H1 (cell line): ENCODE measurements around the gene DAND5. TPM values are rescaled to one million over a fixed set of nuclear protein-coding genes. Genes with fewer than 3 reads are reported as not detected.

Experiments used
- CTCF ChIA-PET: fragments of 300-600 bp; sonication (Branson Sonifier 250); formaldehyde crosslinking; loops from one replicate; lab custom pipeline; 2021; ENCODE audit not compliant: partially characterized antibody; lab: Charles Lee
- POLR2A ChIA-PET: fragments of 300-600 bp; sonication (Branson Sonifier 250); formaldehyde crosslinking; loops from one replicate; lab custom pipeline; 2021; ENCODE audit warnings: inconsistent platforms; ENCODE audit not compliant: partially characterized antibody; lab: Charles Lee
- DNase-seq, 2 experiments: peaks; one replicate each; pipeline versions ENCODE4 v3.0.0 to v3.0.0-alpha.2; 2010 to 2022; ENCODE audit warnings: low spot score in 2 of 2, low read depth in 1 of 2, mixed read lengths in 1 of 2
- FAIRE-seq: peaks from 2 replicates; lab custom pipeline; 2011; peaks lifted over from hg19 to GRCh38; lab: Jason Lieb, UNC
- H2AFZ ChIP-seq: 2 replicates; pipeline ENCODE4 v1.8.1; 2012; ENCODE audit warnings: low read length, inconsistent platforms
- H2AK5ac ChIP-seq: 2 replicates; pipeline ENCODE4 v1.6.1; 2013; ENCODE audit warnings: low read depth, low read length
- H2BK120ac ChIP-seq: replicated peaks from 2 replicates; pipeline ENCODE3; 2013; ENCODE audit warnings: low read depth, low read length, inconsistent platforms
- H2BK12ac ChIP-seq: 2 replicates; pipeline ENCODE4 v1.6.1; 2013; ENCODE audit warnings: low read depth, low read length
- H2BK15ac ChIP-seq: 2 replicates; pipeline ENCODE4 v1.6.1; 2013; ENCODE audit warnings: low read length
- H2BK20ac ChIP-seq: 2 replicates; pipeline ENCODE4 v1.6.1; 2013; ENCODE audit warnings: low read length
- H2BK5ac ChIP-seq: 2 replicates; pipeline ENCODE4 v1.6.1; 2013; ENCODE audit warnings: low read depth, low read length
- H3K14ac ChIP-seq: 2 replicates; pipeline ENCODE4 v1.6.1; 2013; ENCODE audit warnings: inconsistent platforms; ENCODE audit not compliant: insufficient read length
- H3K18ac ChIP-seq: 2 replicates; pipeline ENCODE4 v1.6.1; 2013; ENCODE audit warnings: low read length; ENCODE audit errors: extremely low read depth
- H3K23ac ChIP-seq: 2 replicates; pipeline ENCODE4 v1.6.1; 2013; ENCODE audit warnings: inconsistent platforms; ENCODE audit not compliant: insufficient read length
- H3K23me2 ChIP-seq: 2 replicates; pipeline ENCODE4 v1.6.1; 2013; ENCODE audit warnings: low read depth, low read length
- H3K27ac ChIP-seq: 2 replicates; pipeline ENCODE4 v1.6.1; 2011; ENCODE audit warnings: low read depth, low read length, inconsistent platforms
- H3K27me3 ChIP-seq, 4 experiments: replicated peaks in 1 of 4; 1 replicate in 1 of 4; 2 replicates in 3 of 4; pipeline versions ENCODE4 v1.6.1 to v1.8.1; 2011 to 2013; ENCODE audit warnings: low read length in 3 of 4, mild to moderate bottlenecking in 3 of 4, inconsistent platforms in 2 of 4, mixed read lengths in 2 of 4, moderate library complexity in 1 of 4; ENCODE audit not compliant: control insufficient read depth in 3 of 4, insufficient read depth in 3 of 4; ENCODE audit errors: extremely low read depth in 1 of 4
- H3K36me3 ChIP-seq, 4 experiments: 2 replicates each; pipeline versions ENCODE4 v1.6.1 to v1.8.1; 2011 to 2013; ENCODE audit warnings: mild to moderate bottlenecking in 4 of 4, low read length in 3 of 4, moderate library complexity in 2 of 4, control low read depth in 1 of 4, inconsistent platforms in 1 of 4; ENCODE audit not compliant: insufficient read depth in 4 of 4, control insufficient read depth in 2 of 4
- H3K4ac ChIP-seq: replicated peaks from 2 replicates; pipeline ENCODE3; 2013; ENCODE audit warnings: low read length, low read depth, mixed read lengths, inconsistent platforms; ENCODE audit not compliant: insufficient read length
- H3K4me1 ChIP-seq, 4 experiments: replicated peaks in 1 of 4; 1 replicate in 1 of 4; 2 replicates in 3 of 4; pipeline versions ENCODE4 v1.6.1 to v1.8.1; 2011 to 2013; ENCODE audit warnings: low read length in 3 of 4, inconsistent platforms in 2 of 4, mixed read lengths in 1 of 4; ENCODE audit not compliant: insufficient read depth in 4 of 4, control insufficient read depth in 3 of 4
- H3K4me2 ChIP-seq, 2 experiments: 2 replicates each; pipeline versions ENCODE4 v1.6.1 to v1.8.1; 2011 to 2013; ENCODE audit warnings: low read depth in 2 of 2, low read length in 2 of 2, control low read depth in 1 of 2, inconsistent platforms in 1 of 2, mild to moderate bottlenecking in 1 of 2; ENCODE audit not compliant: insufficient read depth in 1 of 2
- H3K4me3 ChIP-seq, 4 experiments: fragments of 200-600, 300-600 bp in 1 of 4; sonication (generic), shearing (Covaris generic), sonication (Bioruptor Twin) in 1 of 4; 2 replicates each; pipeline versions ENCODE4 v1.5.1 to v1.8.1; 2011 to 2016; ENCODE audit warnings: low read length in 4 of 4, low read depth in 3 of 4, control low read depth in 2 of 4, inconsistent platforms in 2 of 4, mild to moderate bottlenecking in 2 of 4, mixed read lengths in 1 of 4, moderate library complexity in 1 of 4; ENCODE audit not compliant: insufficient read depth in 2 of 4; ENCODE audit errors: extremely low read depth in 1 of 4
- H3K56ac ChIP-seq: replicated peaks from 2 replicates; pipeline ENCODE3; 2013; ENCODE audit warnings: low read depth, mild to moderate bottlenecking, mixed read lengths, low read length, inconsistent platforms; ENCODE audit not compliant: insufficient read length
- H3K79me1 ChIP-seq: 2 replicates; pipeline ENCODE4 v1.6.1; 2013; ENCODE audit warnings: low read depth, low read length, control low read depth
- H3K79me2 ChIP-seq, 2 experiments: 2 replicates each; pipeline versions ENCODE4 v1.6.1 to v1.8.1; 2012 to 2013; ENCODE audit warnings: low read length in 2 of 2, mild to moderate bottlenecking in 2 of 2, inconsistent platforms in 1 of 2; ENCODE audit not compliant: insufficient read depth in 2 of 2, control insufficient read depth in 1 of 2
- H3K9ac ChIP-seq, 4 experiments: replicated peaks in 1 of 4; 1 replicate in 1 of 4; 2 replicates in 3 of 4; pipeline versions ENCODE4 v1.6.1 to v1.8.1; 2011 to 2013; ENCODE audit warnings: low read depth in 3 of 4, low read length in 3 of 4, control low read depth in 2 of 4, mild to moderate bottlenecking in 2 of 4, moderate library complexity in 2 of 4, inconsistent platforms in 1 of 4; ENCODE audit errors: extremely low read depth in 1 of 4
- H3K9me3 ChIP-seq, 2 experiments: 2 replicates each; pipeline versions ENCODE4 v1.6.1 to v1.8.1; 2012 to 2013; ENCODE audit warnings: mild to moderate bottlenecking in 2 of 2, moderate library complexity in 2 of 2, control low read depth in 1 of 2, inconsistent platforms in 1 of 2, low read depth in 1 of 2, low read length in 1 of 2, mixed read lengths in 1 of 2; ENCODE audit not compliant: insufficient read depth in 2 of 2
- H4K20me1 ChIP-seq, 2 experiments: replicated peaks in 1 of 2; 2 replicates each; pipeline versions ENCODE3 to v1.8.1; 2011 to 2013; ENCODE audit warnings: inconsistent platforms in 2 of 2, low read length in 2 of 2, mild to moderate bottlenecking in 1 of 2; ENCODE audit not compliant: insufficient read depth in 2 of 2, control insufficient read depth in 1 of 2
- H4K5ac ChIP-seq: 2 replicates; pipeline ENCODE4 v1.6.1; 2013; ENCODE audit warnings: low read length, low read depth, mixed read lengths, inconsistent platforms; ENCODE audit not compliant: insufficient read length
- H4K8ac ChIP-seq: 2 replicates; pipeline ENCODE4 v1.8.0; 2013; ENCODE audit warnings: mild to moderate bottlenecking, moderate library complexity, low read length, inconsistent platforms; ENCODE audit not compliant: insufficient read depth; ENCODE audit errors: extremely low read depth
- H4K91ac ChIP-seq: replicated peaks from 2 replicates; pipeline ENCODE3; 2013; ENCODE audit warnings: low read length, mixed read lengths, inconsistent platforms; ENCODE audit not compliant: insufficient read length
- CEBPB ChIP-seq: IDR thresholded peaks from 2 replicates; pipeline ENCODE4 v1.6.1; 2012; ENCODE audit warnings: low read depth, low read length
- CHD1 ChIP-seq: IDR thresholded peaks from 2 replicates; pipeline ENCODE4 v1.6.1; 2012; ENCODE audit warnings: low read depth, low read length, improper control_type of control experiment
- CREB1 ChIP-seq: IDR thresholded peaks from 2 replicates; pipeline ENCODE4 v1.6.1; 2012; ENCODE audit warnings: inconsistent platforms
- EP300 ChIP-seq, 2 experiments: IDR thresholded peaks; 1 replicate in 1 of 2; 2 replicates in 1 of 2; pipeline ENCODE4 v1.6.1; 2011 to 2012; ENCODE audit warnings: low read depth in 2 of 2, low read length in 2 of 2, mild to moderate bottlenecking in 2 of 2, borderline replicate concordance in 1 of 2, inconsistent platforms in 1 of 2, moderate library complexity in 1 of 2
- MAX ChIP-seq: IDR thresholded peaks from 2 replicates; pipeline ENCODE4 v1.6.1; 2012; ENCODE audit warnings: inconsistent platforms
- NANOG ChIP-seq: IDR thresholded peaks from 2 replicates; pipeline ENCODE4 v1.6.1; 2011; ENCODE audit warnings: low read length, low read depth, mild to moderate bottlenecking, inconsistent platforms; ENCODE audit not compliant: insufficient read depth, poor library complexity, severe bottlenecking
- RFX5 ChIP-seq: IDR thresholded peaks from 2 replicates; pipeline ENCODE4 v1.6.1; 2011; ENCODE audit warnings: low read depth, low read length, improper control_type of control experiment, borderline replicate concordance
- SUZ12 ChIP-seq: fragments of 200-600 bp; sonication (generic); IDR thresholded peaks from 2 replicates; pipeline ENCODE4 v1.6.1; 2012; ENCODE audit warnings: mild to moderate bottlenecking, inconsistent platforms, low read length, moderate library complexity, mixed read lengths
- TAF1 ChIP-seq: IDR thresholded peaks from 2 replicates; pipeline ENCODE4 v1.6.1; 2011; ENCODE audit warnings: mild to moderate bottlenecking, low read depth, low read length
- USF2 ChIP-seq: IDR thresholded peaks from 2 replicates; pipeline ENCODE4 v1.6.1; 2011; ENCODE audit warnings: low read length, improper control_type of control experiment
- WGBS, 2 experiments: shearing (Covaris generic) in 1 of 2; methylation state at CpG; one replicate each; pipeline versions ENCODE4 v1.1.6 to v1.1.7; 2013 to 2015; ENCODE audit warnings: low lambda C conversion rate in 2 of 2, mixed read lengths in 2 of 2, inconsistent platforms in 1 of 2, low coverage in 1 of 2, missing lambda C conversion rate in 1 of 2; ENCODE audit not compliant: insufficient replicate concordance in 2 of 2, insufficient coverage in 1 of 2, insufficient read length in 1 of 2; ENCODE audit errors: extremely low coverage in 1 of 2, missing lambda C conversion rate in 1 of 2; 5-methylcytosine and 5-hydroxymethylcytosine counted together
- polyA plus RNA-seq, 7 experiments: library from polyadenylated mRNA; depleted of rRNA in 3 of 7; stranded (reverse) in 5 of 7; unstranded in 2 of 7; fragments of >200 nt in 5 of 7; fragments of 200-250 nt in 2 of 7; gene quantifications; 1 replicate in 5 of 7; 2 replicates in 1 of 7; 4 replicates in 1 of 7; pipeline versions ENCODE4 v1.2.1 to v1.2.3, GENCODE V29; 2011 to 2013; ENCODE audit warnings: missing spikeins in 2 of 7, mixed read lengths in 2 of 7
- total RNA-seq: library from RNA; stranded (reverse); fragmentation: NEBNext Ultra II Directional; extraction: Animal tissue kit (Norgen Biotek cat#: 25700); gene quantifications from 2 replicates; pipeline ENCODE4 v1.2.1, GENCODE V29; 2021

DAND5 gene
- total and polyA plus RNA-seq, 2 of the 8 experiments (the other 6 are each of a cell fraction or from before 2014, with no cell fraction given), result 0.14 to 0.17 TPM

- Histone ChIP-seq H3K27ac (no peak overlapping the region), H4K8ac (no peak overlapping the region), H3K36me3 (no peaks in the 10 kb centered on the region), H2AK5ac (no peak overlapping the region), H3K4ac (no peak overlapping the region), H3K9ac (no peak overlapping the region), H4K20me1 (peaks cover 0 to 8% of the 10 kb centered on the region in 2 experiments), H2BK20ac (no peak overlapping the region), H2AFZ (no peak overlapping the region), H2BK12ac (no peak overlapping the region), H2BK5ac (no peak overlapping the region), H3K9me3 (no peaks in the 10 kb centered on the region), H3K23ac (no peak overlapping the region), H3K4me1 (peaks cover 3 to 11% (median 8%) of the 10 kb centered on the region in 4 experiments), H4K91ac (no peak overlapping the region), H3K79me2 (no peaks in the 10 kb centered on the region), H4K5ac (no peak overlapping the region), H3K56ac (no peak overlapping the region), H3K23me2 (peaks cover 2% of the 10 kb centered on the region; the same call in 1 of the 2 replicates), H3K14ac (no peak overlapping the region), H3K4me3 (no peak overlapping the region), H2BK15ac (no peak overlapping the region), H3K4me2 (no peak overlapping the region), H2BK120ac (no peak overlapping the region), H3K27me3 (peaks cover 30 to 94% (median 77%) of the 10 kb centered on the region in 4 experiments), H3K79me1 (no peaks in the 10 kb centered on the region), H3K18ac (no peak overlapping the region)
- DNase-seq (no peak), FAIRE-seq (no peak)
- no peak for TF ChIP-seq TAF1
- TF ChIP-seq USF2, result no peak
- no peak for TF ChIP-seq MAX
- no peak for TF ChIP-seq NANOG
- TF ChIP-seq EP300 (IDR thresholded peaks at IDR 0.05; ENCODE audit: borderline replicate concordance in 1 of 2, low read depth in 2 of 2, low read length in 2 of 2), result no peak
- no peak for TF ChIP-seq CHD1
- no peak for TF ChIP-seq CEBPB
- TF ChIP-seq CREB1, result no peak
- no peak for TF ChIP-seq RFX5
- no peak for TF ChIP-seq SUZ12
- WGBS, 2 experiments, result 82% methylated on average over 4 of the region's 4 CpGs; no CpG with 5 or more reads in 1 of the 2 experiments
- CTCF ChIA-PET, result interaction anchor here (0.7 to 12.9 kb wide), 16 partner anchors 9 to 244 kb away, joined by 3 to 175 read pairs (median 5); no protein-coding TSS in a partner anchor
- POLR2A ChIA-PET, result interaction anchor here (0.9 to 1.5 kb wide), 3 partner anchors 13 to 51 kb away, joined by 3 to 4 read pairs (median 3); no protein-coding TSS in a partner anchor
Observed at GRCh38 chr19:13005253-13005652, 35.9 kb downstream of the DAND5 start.
